Brain microvascular endothelial cell (primary cell): ENCODE data around the gene PLXNA1.

Source experiments
- DNase-seq: peaks from one replicate; pipeline ENCODE4 v3.0.0-alpha.2; 2020
- H3K27ac ChIP-seq: fragments of 250-450 bp; sonication (Bioruptor Pico); 2 replicates; pipeline ENCODE4 v1.5.1; 2020; ENCODE audit warnings: mild to moderate bottlenecking, moderate library complexity
- H3K27me3 ChIP-seq: fragments of 250-450 bp; sonication (Bioruptor Pico); replicated peaks from 2 replicates; pipeline ENCODE4 v1.5.1; 2020; ENCODE audit warnings: mild to moderate bottlenecking
- H3K36me3 ChIP-seq: fragments of 250-450 bp; sonication (Bioruptor Pico); replicated peaks from 2 replicates; pipeline ENCODE4 v1.5.1; 2020; ENCODE audit warnings: mild to moderate bottlenecking
- H3K4me3 ChIP-seq: 2 replicates; pipeline ENCODE4 v1.5.1; 2011; ENCODE audit warnings: low read depth, mild to moderate bottlenecking, control low read depth, low read length, moderate library complexity
- CTCF ChIP-seq: IDR thresholded peaks from 2 replicates; pipeline ENCODE4 v1.5.1; 2011; ENCODE audit warnings: low read depth, mild to moderate bottlenecking, moderate library complexity, low read length, control low read depth, inconsistent platforms; ENCODE audit errors: missing control alignments
- in situ Hi-C: cut with HindIII; loops from 2 replicates; pipeline ENCODE4 v1.10.0; 2017; ENCODE audit warnings: low sequenced_read_pairs, low pct_ligation_motif_present

PLXNA1 gene

GRCh38 chr3:126983653-126984390 lies 907 bp downstream of the PLXNA1 start:
- DNase-seq: no peak
- Histone ChIP-seq H3K36me3 (peaks cover 1% of the 10 kb centered on the region), H3K4me3 (peak overlapping the region; percentile 69), H3K27ac (no peak overlapping the region), H3K27me3 (no peaks in the 10 kb centered on the region)
- TF ChIP-seq CTCF: no peak
- in situ Hi-C loops: no loop called here

GRCh38 chr3:126984391-126985131 lies 1.6 kb downstream of the PLXNA1 start:
- peak overlapping the region; percentile 69 for H3K4me3 ChIP-seq
- in situ Hi-C loops: no loop called here
- no peak for DNase-seq
- peaks cover 7% of the 10 kb centered on the region for H3K36me3 ChIP-seq
- no peak overlapping the region for H3K27ac ChIP-seq
- TF ChIP-seq CTCF: no peak
- no peaks in the 10 kb centered on the region for H3K27me3 ChIP-seq

- Histone ChIP-seq H3K27ac (no peak overlapping the region), H3K36me3 (peaks cover 15% of the 10 kb centered on the region), H3K4me3 (no peak overlapping the region), H3K27me3 (no peaks in the 10 kb centered on the region)
- DNase-seq: no peak
- in situ Hi-C loops: no loop called here
- TF ChIP-seq CTCF: no peak
These were observed 2.4 kb downstream of the PLXNA1 start for GRCh38 chr3:126985132-126985985.

GRCh38 chr3:126986001-126986400 lies 3.1 kb downstream of the PLXNA1 start:
- in situ Hi-C loops: no loop called here
- peak; percentile 13 for DNase-seq

GRCh38 chr3:126987129-126987528 lies 4.2 kb downstream of the PLXNA1 start:
- H3K36me3 ChIP-seq: peaks cover 19% of the 10 kb centered on the region
- no peak overlapping the region for H3K4me3 ChIP-seq
- in situ Hi-C loops: no loop called here
- TF ChIP-seq CTCF: no peak
- no peak overlapping the region for H3K27ac ChIP-seq
- H3K27me3 ChIP-seq: no peaks in the 10 kb centered on the region
- DNase-seq: no peak

More at GRCh38 chr3:126986001-126986400, 3.1 kb downstream of the PLXNA1 start:
- peaks cover 17% of the 10 kb centered on the region for H3K36me3 ChIP-seq
- no peak for TF ChIP-seq CTCF
- H3K27me3 ChIP-seq: no peaks in the 10 kb centered on the region
- no peak overlapping the region for H3K4me3 ChIP-seq
- H3K27ac ChIP-seq: no peak overlapping the region
